Nephron progenitor cell (in vitro differentiated cells): ENCODE data around the gene ADCY3.
A peak's percentile ranks its signal among the peaks of the same experiment; 100 is the strongest.

Source experiments
- DNase-seq: peaks from one replicate; pipeline ENCODE4 v3.0.0; 2021
- H3K27ac Mint-ChIP-seq: 2 replicates; pipeline ENCODE4 v1.8.0; 2021; ENCODE audit warnings: mild to moderate bottlenecking, moderate library complexity, mixed read lengths
- H3K27me3 Mint-ChIP-seq: 2 replicates; pipeline ENCODE4 v1.8.0; 2021; ENCODE audit warnings: mild to moderate bottlenecking, low read depth, mixed read lengths; ENCODE audit not compliant: poor library complexity
- H3K36me3 Mint-ChIP-seq: 2 replicates; pipeline ENCODE4 v1.8.0; 2021; ENCODE audit warnings: low read depth, mixed read lengths
- H3K4me1 Mint-ChIP-seq: 2 replicates; pipeline ENCODE4 v1.8.0; 2021; ENCODE audit warnings: mixed read lengths
- H3K4me3 Mint-ChIP-seq: 2 replicates; pipeline ENCODE4 v1.8.0; 2021; ENCODE audit warnings: mild to moderate bottlenecking, moderate library complexity, mixed read lengths
- H3K9me3 Mint-ChIP-seq: 2 replicates; pipeline ENCODE4 v1.8.0; 2021; ENCODE audit warnings: mild to moderate bottlenecking, moderate library complexity, mixed read lengths
- CTCF ChIP-seq: fragments of 200-600 bp; sonication (generic); IDR thresholded peaks from 2 replicates; pipeline ENCODE4 v1.5.0; 2021; ENCODE audit warnings: antibody characterized with exemption

ADCY3 gene

DNA sequence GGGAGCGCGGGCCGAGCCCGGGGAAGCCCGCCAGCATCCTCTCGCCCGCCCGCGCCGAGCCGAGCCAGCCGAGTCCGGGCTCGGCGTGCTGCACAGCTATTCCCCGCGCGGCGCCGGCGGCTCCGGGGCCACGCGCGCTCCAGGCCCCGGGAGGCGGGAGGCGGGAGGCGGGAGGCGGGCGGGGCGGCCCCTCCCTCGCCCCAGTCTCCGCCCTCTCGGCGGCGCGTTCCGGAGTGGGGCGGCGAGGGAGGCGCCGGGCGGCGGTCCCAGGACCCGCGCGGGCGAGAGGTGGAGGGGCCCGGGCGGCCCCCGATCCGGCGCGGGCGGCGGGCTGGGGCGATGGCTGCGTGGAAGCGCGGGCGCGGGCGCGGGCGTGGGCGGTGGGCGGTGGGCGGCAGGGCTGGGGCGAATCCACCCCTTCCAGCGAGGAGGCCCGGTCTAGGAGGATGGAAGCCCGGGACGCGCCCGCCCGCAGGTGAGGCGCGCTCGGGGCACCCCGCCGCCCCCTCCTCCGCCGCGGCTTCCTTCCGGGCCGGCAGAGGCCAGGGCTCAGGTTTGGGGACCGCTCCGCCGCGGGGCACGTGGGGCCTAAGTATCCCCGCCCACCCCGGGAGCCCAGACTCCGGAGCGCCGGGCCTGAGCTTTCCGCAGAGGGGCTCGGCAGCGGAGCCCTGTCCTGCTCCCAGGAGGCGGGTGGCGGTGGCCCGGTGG is at the start of gene ADCY3:
Gene ADCY3, minus strand, starts transcription at position 140 of the 711 bp plus-strand sequence. CDS start 1,250 bp downstream, outside the sequence.
- Mint-ChIP-seq H3K36me3 (peaks cover 8% of the 10 kb centered on the region), H3K4me1 (peaks cover 26% of the 10 kb centered on the region), H3K9me3 (no peaks in the 10 kb centered on the region), H3K27ac (peak within 1 kb of the TSS; percentile 26), H3K4me3 (peak within 1 kb of the TSS; percentile 87), H3K27me3 (peaks cover 16% of the 10 kb centered on the region)
- DNase-seq, result peak; percentile 69
- no peak for TF ChIP-seq CTCF

- H3K4me1 Mint-ChIP-seq, result peaks cover 20% of the 10 kb centered on the region
- no peaks in the 10 kb centered on the region for H3K9me3 Mint-ChIP-seq
- peaks cover 20% of the 10 kb centered on the region for H3K36me3 Mint-ChIP-seq
- no peak for DNase-seq
- no peak overlapping the region for H3K4me3 Mint-ChIP-seq
- peaks cover 4% of the 10 kb centered on the region for H3K27me3 Mint-ChIP-seq
- no peak overlapping the region for H3K27ac Mint-ChIP-seq
- TF ChIP-seq CTCF, result no peak
Measured at GRCh38 chr2:24969784-24970183, 49.7 kb upstream of the ADCY3 start.

- H3K9me3 Mint-ChIP-seq, result peaks cover under 1% of the 10 kb centered on the region
- DNase-seq, result no peak
- H3K4me1 Mint-ChIP-seq, result no peaks in the 10 kb centered on the region
- H3K4me3 Mint-ChIP-seq, result no peak overlapping the region
- H3K27ac Mint-ChIP-seq, result peak overlapping the region; percentile 66
- TF ChIP-seq CTCF, result no peak
- peaks cover 3% of the 10 kb centered on the region for H3K27me3 Mint-ChIP-seq
- H3K36me3 Mint-ChIP-seq, result peaks cover 86% of the 10 kb centered on the region
Measured at GRCh38 chr2:24961903-24962302, 41.9 kb upstream of the ADCY3 start.

GRCh38 chr2:24959761-24960160 is 39.7 kb upstream of the ADCY3 start:
- peaks cover 3% of the 10 kb centered on the region for H3K27me3 Mint-ChIP-seq
- DNase-seq, result no peak
- H3K36me3 Mint-ChIP-seq, result peaks cover 90% of the 10 kb centered on the region
- H3K4me3 Mint-ChIP-seq, result no peak overlapping the region
- peak overlapping the region; percentile 47 for H3K27ac Mint-ChIP-seq
- TF ChIP-seq CTCF, result no peak
- H3K9me3 Mint-ChIP-seq, result peaks cover 22% of the 10 kb centered on the region
- no peaks in the 10 kb centered on the region for H3K4me1 Mint-ChIP-seq

GRCh38 chr2:24958411-24958935 is 38.4 kb upstream of the ADCY3 start:
- DNase-seq, result no peak
- Mint-ChIP-seq H3K4me3 (no peak overlapping the region), H3K27me3 (peaks cover 3% of the 10 kb centered on the region), H3K27ac (no peak overlapping the region), H3K4me1 (no peaks in the 10 kb centered on the region), H3K9me3 (peaks cover 31% of the 10 kb centered on the region), H3K36me3 (peaks cover 93% of the 10 kb centered on the region)
- no peak for TF ChIP-seq CTCF

GRCh38 chr2:24957976-24958375 is 37.9 kb upstream of the ADCY3 start:
- no peak overlapping the region for H3K4me3 Mint-ChIP-seq

More at GRCh38 chr2:24957976-24958375, 37.9 kb upstream of the ADCY3 start:
- Mint-ChIP-seq H3K9me3 (peaks cover 31% of the 10 kb centered on the region), H3K4me1 (no peaks in the 10 kb centered on the region), H3K27me3 (peaks cover 3% of the 10 kb centered on the region), H3K27ac (no peak overlapping the region), H3K36me3 (peaks cover 92% of the 10 kb centered on the region)
- no peak for TF ChIP-seq CTCF
- no peak for DNase-seq
